ENCODE results near the gene PINLYP.
"Not testable (repeated sequence)": the region's sequence is repeated elsewhere in the genome, so short reads cannot be mapped to it uniquely, and the experiment has no call there.

Gene PINLYP

DNA sequence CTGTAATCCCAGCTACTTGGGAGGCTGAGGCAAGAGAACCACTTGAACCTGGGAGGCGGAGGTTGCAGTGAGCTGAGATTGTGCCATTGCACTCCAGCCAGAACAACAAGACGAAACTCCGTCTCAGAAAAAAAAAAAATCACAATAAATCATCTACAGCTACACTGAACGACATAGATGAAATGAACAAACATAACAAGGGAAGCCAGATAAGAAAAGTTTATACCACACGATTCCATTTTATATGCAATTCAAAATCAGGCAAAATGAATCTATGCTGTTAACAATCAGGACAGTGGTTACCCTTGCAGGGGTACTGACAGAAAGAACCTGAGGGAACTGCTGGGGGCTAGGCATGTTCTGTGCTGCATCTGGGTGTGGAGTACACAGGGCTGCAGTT, 5.9 kb upstream of the PINLYP start:
- 0 out of 2 replicates have a peak, but pooled peaks cover 11% of the 10 kb centered on the region for H3K36me3 ChIP-seq (ENCODE audit: insufficient read depth, low read depth, low read length)
- no peaks in the 10 kb centered on the region for H3K27me3 ChIP-seq (ENCODE audit: insufficient read depth, low read length)
- H3K9me3 ChIP-seq (ENCODE audit: insufficient read depth, low read depth, low read length): no peaks in the 10 kb centered on the region
- no peak overlapping the region; the same call in 1 of the 2 replicates for H3K4me3 ChIP-seq (ENCODE audit: low read length)
- H3K27ac ChIP-seq (ENCODE audit: low read length): no peak overlapping the region
- peak overlapping the region; percentile 43; the same call in 1 of the 2 replicates for H3K9ac ChIP-seq (ENCODE audit: low read depth, low read length)
- H3K4me1 ChIP-seq (ENCODE audit: insufficient read depth, low read length): peaks cover 7% of the 10 kb centered on the region

GRCh38 chr19:43570174-43570791, 5.3 kb upstream of the PINLYP start:
- Histone ChIP-seq H3K36me3 (ENCODE audit: insufficient read depth, low read depth, low read length) (0 out of 2 replicates have a peak, but pooled peaks cover 11% of the 10 kb centered on the region), H3K9ac (ENCODE audit: low read depth, low read length) (peak overlapping the region; percentile 43; the same call in 1 of the 2 replicates), H3K4me1 (ENCODE audit: insufficient read depth, low read length) (peaks cover 9% of the 10 kb centered on the region), H3K27ac (ENCODE audit: low read length) (no peak overlapping the region), H3K9me3 (ENCODE audit: insufficient read depth, low read depth, low read length) (no peaks in the 10 kb centered on the region), H3K4me3 (ENCODE audit: low read length) (peak overlapping the region; percentile 21; the same call in 1 of the 2 replicates), H3K27me3 (ENCODE audit: insufficient read depth, low read length) (no peaks in the 10 kb centered on the region)

- H3K9ac ChIP-seq (ENCODE audit: low read depth, low read length): no peak overlapping the region
- H3K27ac ChIP-seq (ENCODE audit: low read length): no peak overlapping the region
- H3K4me3 ChIP-seq (ENCODE audit: low read length): no peak overlapping the region
- H3K9me3 ChIP-seq (ENCODE audit: insufficient read depth, low read depth, low read length): no peaks in the 10 kb centered on the region
- H3K36me3 ChIP-seq (ENCODE audit: insufficient read depth, low read depth, low read length): 0 out of 2 replicates have a peak, but pooled peaks cover 11% of the 10 kb centered on the region
- H3K27me3 ChIP-seq (ENCODE audit: insufficient read depth, low read length): no peaks in the 10 kb centered on the region
- peaks cover 9% of the 10 kb centered on the region for H3K4me1 ChIP-seq (ENCODE audit: insufficient read depth, low read length)
Measured at GRCh38 chr19:43572171-43572588, 3.4 kb upstream of the PINLYP start.

GRCh38 chr19:43574424-43575155, 1.0 kb upstream of the PINLYP start:
- Histone ChIP-seq H3K9ac (ENCODE audit: low read depth, low read length) (peak overlapping the region; percentile 98), H3K4me3 (ENCODE audit: low read length) (peak overlapping the region; percentile 100), H3K9me3 (ENCODE audit: insufficient read depth, low read depth, low read length) (no peaks in the 10 kb centered on the region), H3K27me3 (ENCODE audit: insufficient read depth, low read length) (no peaks in the 10 kb centered on the region), H3K4me1 (ENCODE audit: insufficient read depth, low read length) (peaks cover 9% of the 10 kb centered on the region), H3K27ac (ENCODE audit: low read length) (no peak overlapping the region), H3K36me3 (ENCODE audit: insufficient read depth, low read depth, low read length) (0 out of 2 replicates have a peak, but pooled peaks cover 11% of the 10 kb centered on the region)

DNA sequence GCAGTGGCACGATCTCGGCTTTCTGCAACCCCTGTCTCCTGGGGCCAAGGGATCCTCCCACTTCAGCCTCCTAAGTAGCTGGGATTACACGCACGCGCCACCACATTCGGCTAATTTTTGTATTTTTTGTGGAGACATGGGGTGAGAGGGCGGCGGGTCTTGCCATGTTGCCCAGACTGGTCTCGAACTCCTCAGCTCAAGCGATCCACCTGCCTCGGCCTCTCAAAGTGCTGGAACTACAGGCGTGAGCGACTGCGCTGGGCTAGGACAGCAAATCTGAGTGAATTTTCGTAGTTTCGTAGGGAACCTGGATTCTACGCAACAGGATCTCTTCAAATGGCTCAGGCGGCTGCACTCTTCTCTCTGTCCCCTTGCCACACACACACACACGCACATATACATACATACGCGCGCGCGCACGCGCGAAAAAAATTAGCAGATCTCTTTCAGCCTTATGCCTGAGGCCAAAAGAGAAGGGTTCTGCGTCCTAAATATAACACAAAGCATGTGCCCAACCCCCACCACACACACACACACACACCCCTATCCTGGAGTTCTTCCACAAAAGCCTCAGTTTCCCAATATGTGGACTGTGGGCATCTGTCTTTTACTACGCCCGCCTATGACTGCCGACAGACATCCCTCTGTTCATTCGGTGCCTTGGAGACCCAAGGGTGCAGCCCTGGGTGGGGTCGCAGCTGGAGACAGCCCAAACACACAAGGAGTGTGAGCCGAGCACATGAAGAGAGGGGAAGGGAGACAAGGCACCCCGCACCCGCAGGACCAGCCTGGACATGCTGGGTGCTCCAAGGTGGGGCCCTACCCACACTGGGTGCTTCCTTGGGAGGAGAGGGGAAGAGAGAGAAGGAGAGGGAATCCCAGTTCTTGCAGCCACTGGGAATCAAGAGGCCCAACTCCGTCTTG, 616 bp downstream of the PINLYP start:
- Histone ChIP-seq H3K27ac (ENCODE audit: low read length) (peak overlapping the region; percentile 79), H3K4me3 (ENCODE audit: low read length) (peak overlapping the region; percentile 100), H3K27me3 (ENCODE audit: insufficient read depth, low read length) (no peaks in the 10 kb centered on the region), H3K9me3 (ENCODE audit: insufficient read depth, low read depth, low read length) (no peaks in the 10 kb centered on the region), H3K36me3 (ENCODE audit: insufficient read depth, low read depth, low read length) (0 out of 2 replicates have a peak, but pooled peaks cover 11% of the 10 kb centered on the region), H3K4me1 (ENCODE audit: insufficient read depth, low read length) (peaks cover 3% of the 10 kb centered on the region; the same call in 1 of the 2 replicates), H3K9ac (ENCODE audit: low read depth, low read length) (peak overlapping the region; percentile 79; the same call in 1 of the 2 replicates)

DNA sequence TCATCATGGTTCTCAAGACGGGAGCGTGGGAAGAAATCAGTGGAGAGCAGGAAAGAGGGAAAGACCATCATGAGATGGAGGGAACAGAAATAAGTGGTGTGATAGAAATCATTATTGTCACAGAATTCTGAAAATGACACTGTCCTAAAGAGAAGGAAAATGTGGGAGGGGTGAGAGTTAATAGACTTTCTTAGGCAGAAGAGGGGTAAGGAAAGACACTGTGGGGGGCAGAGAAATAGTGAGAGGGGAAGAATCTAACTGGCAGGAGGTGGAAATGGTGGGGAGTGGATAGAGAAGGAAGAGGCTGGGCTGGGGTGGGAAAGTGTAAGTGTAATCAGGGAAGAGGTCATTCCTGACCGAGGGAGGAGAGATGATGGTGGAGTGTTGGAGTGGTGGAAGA, 3.2 kb downstream of the PINLYP start:
- no peak overlapping the region for H3K27ac ChIP-seq (ENCODE audit: low read length)

GRCh38 chr19:43581467-43581866, 5.9 kb downstream of the PINLYP start:
- Histone ChIP-seq H3K27me3 (ENCODE audit: insufficient read depth, low read length) (no peaks in the 10 kb centered on the region), H3K9me3 (ENCODE audit: insufficient read depth, low read depth, low read length) (no peaks in the 10 kb centered on the region), H3K4me3 (ENCODE audit: low read length) (peak overlapping the region; percentile 81; the same call in 1 of the 2 replicates), H3K4me1 (ENCODE audit: insufficient read depth, low read length) (no peaks in the 10 kb centered on the region; the same call in 1 of the 2 replicates), H3K27ac (ENCODE audit: low read length) (no peak overlapping the region), H3K36me3 (ENCODE audit: insufficient read depth, low read depth, low read length) (peaks cover 3% of the 10 kb centered on the region; the same call in 1 of the 2 replicates), H3K9ac (ENCODE audit: low read depth, low read length) (peak overlapping the region; percentile 93; the same call in 1 of the 2 replicates)

More for the DNA sequence above, 3.2 kb downstream of the PINLYP start:
- Histone ChIP-seq H3K4me3 (ENCODE audit: low read length) (no peak overlapping the region), H3K36me3 (ENCODE audit: insufficient read depth, low read depth, low read length) (no peaks in the 10 kb centered on the region), H3K4me1 (ENCODE audit: insufficient read depth, low read length) (peaks cover 3% of the 10 kb centered on the region; the same call in 1 of the 2 replicates), H3K9ac (ENCODE audit: low read depth, low read length) (no peak overlapping the region), H3K9me3 (ENCODE audit: insufficient read depth, low read depth, low read length) (no peaks in the 10 kb centered on the region), H3K27me3 (ENCODE audit: insufficient read depth, low read length) (no peaks in the 10 kb centered on the region)

DNA sequence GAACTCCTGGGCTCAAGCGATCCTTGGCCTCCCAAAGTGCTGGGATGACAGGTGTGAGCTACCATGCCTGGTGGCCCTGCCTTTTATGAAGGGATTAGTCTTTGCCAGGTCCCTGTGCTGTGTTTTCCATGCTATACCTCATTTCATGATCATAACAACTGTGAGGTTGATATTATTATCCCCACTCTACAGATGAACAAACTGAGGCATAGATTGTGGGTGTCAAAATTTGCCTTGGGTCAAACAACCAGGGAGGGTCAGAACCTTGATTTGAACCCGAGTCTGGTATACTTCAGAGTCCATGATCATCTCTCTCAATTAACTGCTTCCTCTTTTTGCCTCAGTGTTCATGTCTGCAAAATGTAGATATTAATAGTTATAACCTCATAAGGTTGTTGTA, 6.9 kb downstream of the PINLYP start:
- Histone ChIP-seq H3K4me3 (ENCODE audit: low read length) (no peak overlapping the region), H3K4me1 (ENCODE audit: insufficient read depth, low read length) (no peaks in the 10 kb centered on the region; the same call in 1 of the 2 replicates), H3K36me3 (ENCODE audit: insufficient read depth, low read depth, low read length) (peaks cover 6% of the 10 kb centered on the region; the same call in 1 of the 2 replicates), H3K27ac (ENCODE audit: low read length) (no peak overlapping the region), H3K9me3 (ENCODE audit: insufficient read depth, low read depth, low read length) (no peaks in the 10 kb centered on the region), H3K9ac (ENCODE audit: low read depth, low read length) (no peak overlapping the region), H3K27me3 (ENCODE audit: insufficient read depth, low read length) (no peaks in the 10 kb centered on the region)

GRCh38 chr19:43584484-43584883, 8.9 kb downstream of the PINLYP start:
- Histone ChIP-seq H3K27me3 (ENCODE audit: insufficient read depth, low read length) (no peaks in the 10 kb centered on the region), H3K9ac (ENCODE audit: low read depth, low read length) (no peak overlapping the region), H3K9me3 (ENCODE audit: insufficient read depth, low read depth, low read length) (no peaks in the 10 kb centered on the region), H3K27ac (ENCODE audit: low read length) (no peak overlapping the region), H3K36me3 (ENCODE audit: insufficient read depth, low read depth, low read length) (peaks cover 6% of the 10 kb centered on the region; the same call in 1 of the 2 replicates), H3K4me3 (ENCODE audit: low read length) (no peak overlapping the region), H3K4me1 (ENCODE audit: insufficient read depth, low read length) (no peaks in the 10 kb centered on the region; the same call in 1 of the 2 replicates)

DNA sequence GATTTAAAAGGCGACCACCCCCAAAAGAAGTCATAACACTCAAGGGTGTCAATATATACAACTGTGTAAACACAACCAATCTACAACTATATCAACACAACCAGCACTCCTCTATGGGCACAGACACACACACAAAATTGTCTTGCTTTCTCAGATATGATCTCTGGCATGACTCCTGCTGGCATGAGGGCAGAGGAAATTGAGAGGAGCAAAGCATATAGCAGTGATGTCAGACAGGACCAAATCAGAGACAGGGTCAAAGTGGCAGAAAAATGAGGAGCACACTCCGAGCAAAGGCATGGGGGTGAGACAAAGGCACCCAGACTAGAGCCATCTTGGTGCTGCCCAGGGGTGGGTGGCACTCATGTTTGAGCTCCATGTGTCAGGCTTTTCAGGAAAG, 10.7 kb downstream of the PINLYP start:
- H3K4me3 ChIP-seq (ENCODE audit: low read length): no peak overlapping the region
- H3K9me3 ChIP-seq (ENCODE audit: insufficient read depth, low read depth, low read length): no peaks in the 10 kb centered on the region
- H3K27ac ChIP-seq (ENCODE audit: low read length): no peak overlapping the region
- no peaks in the 10 kb centered on the region for H3K27me3 ChIP-seq (ENCODE audit: insufficient read depth, low read length)
- H3K36me3 ChIP-seq (ENCODE audit: insufficient read depth, low read depth, low read length): peaks cover 20% of the 10 kb centered on the region; the same call in 1 of the 2 replicates
- no peak overlapping the region for H3K9ac ChIP-seq (ENCODE audit: low read depth, low read length)
- no peaks in the 10 kb centered on the region for H3K4me1 ChIP-seq (ENCODE audit: insufficient read depth, low read length)

DNA sequence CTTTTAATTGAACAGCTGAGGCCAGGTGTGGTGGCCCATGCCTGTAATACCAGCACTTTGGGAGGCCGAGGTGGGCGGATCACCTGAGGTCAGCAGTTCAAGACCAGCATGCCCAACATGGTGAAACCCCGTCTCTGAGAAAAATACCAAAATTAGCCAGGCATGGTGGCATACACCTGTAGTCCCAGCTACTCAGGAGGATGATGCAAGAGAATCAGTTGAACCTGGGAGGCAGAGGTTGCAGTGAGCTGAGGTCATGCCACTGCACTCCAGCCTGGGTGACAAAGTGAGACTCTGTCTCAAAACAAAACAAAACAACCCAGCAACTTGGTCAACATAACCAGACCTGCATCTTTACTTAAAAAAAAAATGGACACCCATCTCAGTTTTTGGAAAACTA, 11.4 kb downstream of the PINLYP start:
- H3K4me3 ChIP-seq (ENCODE audit: low read length); H3K27ac ChIP-seq (ENCODE audit: low read length); H3K27me3 ChIP-seq (ENCODE audit: insufficient read depth, low read length); H3K9ac ChIP-seq (ENCODE audit: low read depth, low read length); H3K9me3 ChIP-seq (ENCODE audit: insufficient read depth, low read depth, low read length); H3K4me1 ChIP-seq (ENCODE audit: insufficient read depth, low read length): not testable (repeated sequence)
- peaks cover 21% of the 10 kb centered on the region; the same call in 1 of the 2 replicates for H3K36me3 ChIP-seq (ENCODE audit: insufficient read depth, low read depth, low read length)
